HepG2 (cell line): ENCODE measurements around the gene CYTH1. TPM values are rescaled to one million over a fixed set of nuclear protein-coding genes. Genes with fewer than 3 reads are reported as not detected.

ENCODE experiments used
- ATAC-seq: fragments of 200-7000 bp; cut with Tn5 transposase; 3 replicates; pipeline ENCODE4 v1.9.1; 2020; ENCODE audit warnings: mild to moderate bottlenecking, moderate library complexity
- BruUV-seq: library from RNA; stranded (reverse); fragments of 400-500 nt; replicated peaks from 2 replicates; lab custom pipeline; 2021; lab: Mats Ljungman, UMichigan
- CTCF ChIA-PET: fragments of 300-600 bp; formaldehyde crosslinking; extraction: SDS; loops from one replicate; lab custom pipeline; 2021; ENCODE audit warnings: low total read pairs, inconsistent platforms, low intra/inter-chr PET ratio; lab: Yijun Ruan, JAX
- POLR2A ChIA-PET: fragments of 350-600 bp; sonication (Branson Sonifier 250); formaldehyde crosslinking; loops from one replicate; lab custom pipeline; 2020; ENCODE audit warnings: antibody characterized with exemption, inconsistent platforms; lab: Yijun Ruan, JAX
- DNase-seq: peaks from one replicate; pipeline ENCODE4 v3.0.0-alpha.2; 2015; ENCODE audit warnings: low spot score
- FAIRE-seq: peaks from 3 replicates; lab custom pipeline; 2011; peaks lifted over from hg19 to GRCh38; lab: Jason Lieb, UNC
- H2AFZ ChIP-seq: one replicate; pipeline ENCODE4 v1.6.1; 2011; ENCODE audit warnings: low read length, inconsistent platforms
- H3K27ac ChIP-seq: fragments of 300-600 bp; 3 replicates; pipeline ENCODE4 v1.8.0; 2011; ENCODE audit warnings: mixed run types, mild to moderate bottlenecking, mixed read lengths, low read length, inconsistent platforms; ENCODE audit not compliant: insufficient read depth; ENCODE audit errors: extremely low read length
- H3K27me3 ChIP-seq, 2 experiments: fragments of 200-600 bp in 1 of 2; 2 replicates in 1 of 2; 3 replicates in 1 of 2; pipeline versions ENCODE4 v1.6.0 to v1.8.0; 2011; ENCODE audit warnings: low read length in 2 of 2, mild to moderate bottlenecking in 2 of 2, moderate library complexity in 2 of 2, inconsistent platforms in 1 of 2; ENCODE audit not compliant: insufficient read depth in 2 of 2, control insufficient read depth in 1 of 2
- H3K36me3 ChIP-seq, 2 experiments: fragments of 200-600 bp in 1 of 2; replicated peaks in 1 of 2; 2 replicates in 1 of 2; 3 replicates in 1 of 2; pipeline versions ENCODE4 v1.5.1 to v1.8.0; 2011; ENCODE audit warnings: low read length in 2 of 2, inconsistent platforms in 1 of 2; ENCODE audit not compliant: insufficient read depth in 2 of 2, control insufficient read depth in 1 of 2
- H3K4me1 ChIP-seq: 2 replicates; pipeline ENCODE4 v1.5.1; 2012; ENCODE audit warnings: low read length, inconsistent platforms; ENCODE audit not compliant: insufficient read depth
- H3K4me2 ChIP-seq: 2 replicates; pipeline ENCODE4 v1.6.0; 2011; ENCODE audit warnings: low read depth, low read length, inconsistent platforms
- H3K4me3 ChIP-seq, 3 experiments: fragments of 200-600 bp in 1 of 3; sonication (generic), shearing (Covaris generic) in 1 of 3; replicated peaks in 1 of 3; 2 replicates each; pipeline ENCODE4 v1.5.1; 2011 to 2016; ENCODE audit warnings: low read length in 3 of 3, inconsistent platforms in 2 of 3, low read depth in 2 of 3, mild to moderate bottlenecking in 2 of 3, control low read depth in 1 of 3, mixed read lengths in 1 of 3; ENCODE audit not compliant: insufficient read depth in 1 of 3
- H3K79me2 ChIP-seq: one replicate; pipeline ENCODE4 v1.6.1; 2011; ENCODE audit warnings: low read length, inconsistent platforms; ENCODE audit not compliant: insufficient read depth
- H3K9ac ChIP-seq: 2 replicates; pipeline ENCODE4 v1.6.0; 2011; ENCODE audit warnings: mild to moderate bottlenecking, low read depth, low read length, inconsistent platforms; ENCODE audit not compliant: insufficient read depth
- H3K9me3 ChIP-seq: 2 replicates; pipeline ENCODE4 v1.5.1; 2012; ENCODE audit warnings: mild to moderate bottlenecking, low read length
- H4K20me1 ChIP-seq: 2 replicates; pipeline ENCODE4 v1.6.0; 2011; ENCODE audit warnings: inconsistent platforms, mild to moderate bottlenecking, low read length, moderate library complexity; ENCODE audit not compliant: insufficient read depth
- BORCS8-MEF2B ChIP-seq: sonication (generic); formaldehyde crosslinking; IDR thresholded peaks from 2 replicates; pipeline ENCODE4 v1.8.0; 2022; ENCODE audit warnings: mild to moderate bottlenecking, missing genetic modification reagents
- CEBPG ChIP-seq: IDR thresholded peaks from 2 replicates; pipeline ENCODE4 v1.6.1; 2016
- DZIP1 ChIP-seq: sonication (generic); formaldehyde crosslinking; IDR thresholded peaks from 2 replicates; pipeline ENCODE4 v1.5.0; 2020; ENCODE audit warnings: mild to moderate bottlenecking, missing genetic modification reagents
- JUND ChIP-seq: sonication (generic); formaldehyde crosslinking; IDR thresholded peaks from 2 replicates; pipeline ENCODE4 v1.8.0; 2022; ENCODE audit warnings: mild to moderate bottlenecking, missing genetic modification reagents
- NR2F1 ChIP-seq, 2 experiments: fragments of 450-650 bp in 1 of 2; formaldehyde crosslinking in 1 of 2; IDR thresholded peaks; 2 replicates each; pipeline versions ENCODE4 v1.5.0 to v1.6.1; 2016 to 2020; ENCODE audit warnings: mild to moderate bottlenecking in 1 of 2, missing compliant biosample characterization in 1 of 2, missing genetic modification reagents in 1 of 2, moderate library complexity in 1 of 2
- PAXIP1 ChIP-seq: sonication (generic); formaldehyde crosslinking; conservative IDR thresholded peaks from 2 replicates; pipeline ENCODE4 v1.4.0; 2020; ENCODE audit warnings: mild to moderate bottlenecking, missing genetic modification reagents, moderate library complexity
- PCBP2 ChIP-seq: fragments of 200-400 bp; formaldehyde crosslinking; optimal IDR thresholded peaks from 2 replicates; pipeline ENCODE3; 2018; ENCODE audit warnings: low read length, low read depth; ENCODE audit not compliant: poor library complexity, severe bottlenecking
- PHB2 ChIP-seq: fragments of 450-650 bp; IDR thresholded peaks from 2 replicates; pipeline ENCODE4 v1.6.1; 2018; ENCODE audit not compliant: partially characterized antibody
- RARA ChIP-seq: IDR thresholded peaks from 2 replicates; pipeline ENCODE4 v1.6.1; 2016; ENCODE audit warnings: missing genetic modification reagents, missing compliant biosample characterization
- RARG ChIP-seq: sonication (generic); formaldehyde crosslinking; IDR thresholded peaks from 2 replicates; pipeline ENCODE4 v1.4.0; 2020; ENCODE audit warnings: low read depth, mild to moderate bottlenecking, missing genetic modification reagents
- SAP130 ChIP-seq: IDR thresholded peaks from 2 replicates; pipeline ENCODE4 v1.6.1; 2016; ENCODE audit warnings: low read depth
- XRCC5 ChIP-seq: fragments of 200-400 bp; formaldehyde crosslinking; optimal IDR thresholded peaks from 2 replicates; pipeline ENCODE3; 2017; ENCODE audit warnings: mild to moderate bottlenecking, low read length
- ZNF160 ChIP-seq: sonication (generic); formaldehyde crosslinking; IDR thresholded peaks from 2 replicates; pipeline ENCODE4 v1.8.0; 2022; ENCODE audit warnings: mild to moderate bottlenecking, inconsistent platforms, missing genetic modification reagents
- ZNF354B ChIP-seq: sonication (generic); formaldehyde crosslinking; IDR thresholded peaks from 2 replicates; pipeline ENCODE4 v1.8.0; 2022; ENCODE audit warnings: mild to moderate bottlenecking, missing genetic modification reagents
- ZNF543 ChIP-seq: sonication (generic); formaldehyde crosslinking; IDR thresholded peaks from 2 replicates; pipeline ENCODE4 v1.4.0; 2020; ENCODE audit warnings: mild to moderate bottlenecking, missing genetic modification reagents
- ZNF550 ChIP-seq: sonication (generic); formaldehyde crosslinking; IDR thresholded peaks from 2 replicates; pipeline ENCODE4 v1.4.0; 2020; ENCODE audit warnings: mild to moderate bottlenecking, missing genetic modification reagents, borderline replicate concordance
- ZNF557 ChIP-seq: sonication (generic); formaldehyde crosslinking; IDR thresholded peaks from 2 replicates; pipeline ENCODE4 v1.4.0; 2020; ENCODE audit warnings: missing genetic modification reagents
- ZNF569 ChIP-seq: sonication (generic); formaldehyde crosslinking; IDR thresholded peaks from 2 replicates; pipeline ENCODE4 v1.5.0; 2020; ENCODE audit warnings: mild to moderate bottlenecking, missing genetic modification reagents, moderate library complexity, borderline replicate concordance
- ZNF704 ChIP-seq: sonication (generic); formaldehyde crosslinking; IDR thresholded peaks from 2 replicates; pipeline ENCODE4 v1.8.1; 2023; ENCODE audit warnings: mild to moderate bottlenecking, inconsistent platforms, moderate library complexity, missing genetic modification reagents, borderline replicate concordance
- WGBS: methylation state at CpG from one replicate; pipeline ENCODE4 v1.1.6; 2017; ENCODE audit warnings: low lambda C conversion rate; 5-methylcytosine and 5-hydroxymethylcytosine counted together
- in situ Hi-C: cut with HindIII; loops from 2 replicates; pipeline ENCODE4 v1.10.0; 2017; ENCODE audit warnings: low pct_unique_long_range_greater_than_20kb; ENCODE audit not compliant: extremely low pct_ligation_motif_present
- intact Hi-C: fragments of 100-400 bp; cut with micrococcal nuclease; formaldehyde crosslinking; loops from one replicate; pipeline ENCODE4 v1.10.0; 2022; ENCODE audit not compliant: unreplicated experiment
- polyA plus RNA-seq, 8 experiments: library from polyadenylated mRNA; depleted of rRNA in 3 of 8; stranded (reverse) in 7 of 8; unstranded in 1 of 8; fragments of >200 nt; fragmentation: Illumina TruSeq in 4 of 8; extraction: Trizol in 4 of 8; gene quantifications; 2 replicates each; pipeline versions ENCODE4 v1.2.1 to v1.2.3, GENCODE V29; 2011 to 2016; ENCODE audit warnings: low read depth in 4 of 8, missing spikeins in 1 of 8, mixed read lengths in 1 of 8; ENCODE audit not compliant: insufficient read depth in 1 of 8
- total RNA-seq, 5 experiments: library from RNA; depleted of rRNA; stranded (reverse); fragments of >200 nt; fragmentation: Illumina TruSeq; extraction: Trizol; gene quantifications; 2 replicates each; pipeline ENCODE4 v1.2.3, GENCODE V29; 2016; ENCODE audit warnings: low read depth in 1 of 5

The CYTH1 gene
- total and polyA plus RNA-seq, 2 of the 13 experiments (the other 11 are each of a cell fraction or from before 2014, with no cell fraction given), result 20.1 to 48.9 TPM

- Histone ChIP-seq H3K79me2 (peaks cover 62% of the 10 kb centered on the region), H2AFZ (no peak overlapping the region), H3K27me3 (no peaks in the 10 kb centered on the region), H3K36me3 (no peaks in the 10 kb centered on the region), H3K4me1 (peaks cover 84% of the 10 kb centered on the region), H3K9ac (peak overlapping the region; percentile 39), H4K20me1 (no peaks in the 10 kb centered on the region), H3K4me3 (peak overlapping the region in 1 of 3 experiments; percentile 39; a peak in 1 of 6 replicates), H3K4me2 (peak overlapping the region; percentile 76), H3K27ac (peak overlapping the region; percentile 93), H3K9me3 (no peaks in the 10 kb centered on the region)
- in situ Hi-C loops, result no loop called here
- ChIA-PET POLR2A (interaction anchor here (0.9 to 3.4 kb wide), 8 partner anchors 9 to 250 kb away, joined by 3 to 20 read pairs (median 6); no protein-coding TSS in a partner anchor), CTCF (no interaction called here)
- ATAC-seq (no peak), FAIRE-seq (no peak), DNase-seq (no peak)
- intact Hi-C loops, result loop anchor here (2.0 to 5.0 kb wide), 2 partner anchors 35 to 251 kb away; partner anchors contain the start of gene CYTH1
- no TSS peak for BruUV-seq
- 49% methylated on average over 2 of the region's 2 CpGs for WGBS
- TF ChIP-seq NR2F1 (CRISPR knock-in tag; IDR thresholded peaks at IDR 0.05) (no peak), ZNF557 (no peak), ZNF160 (CRISPR knock-in tag) (no peak), ZNF354B (CRISPR knock-in tag) (no peak), ZNF704 (CRISPR knock-in tag) (0 out of 2 replicates have a peak, but pooled peaks have one; percentile 5), RARA (CRISPR knock-in tag) (no peak), RARG (CRISPR knock-in tag) (no peak), ZNF569 (no peak), PHB2 (no peak), SAP130 (CRISPR knock-in tag) (no peak), BORCS8-MEF2B (no peak), PCBP2 (peak; percentile 56), ZNF550 (CRISPR knock-in tag) (no peak), JUND (CRISPR knock-in tag) (no peak), PAXIP1 (CRISPR knock-in tag) (no peak), ZNF543 (CRISPR knock-in tag) (0 out of 2 replicates have a peak, but pooled peaks have one; percentile 5), DZIP1 (no peak), CEBPG (CRISPR knock-in tag) (0 out of 2 replicates have a peak, but pooled peaks have one; percentile 16), XRCC5 (no peak)
Observed at GRCh38 chr17:78747488-78747887, 34.6 kb downstream of the CYTH1 start.
